GM10266 (cell line): Measurements from ENCODE around the gene UBC.

Experiments
- DNase-seq: peaks from one replicate; pipeline ENCODE4 v3.0.0; 2012; ENCODE audit errors: extremely low spot score
- CTCF ChIP-seq: IDR thresholded peaks from 2 replicates; pipeline ENCODE4 v1.5.1; 2012; ENCODE audit warnings: mild to moderate bottlenecking, low read depth; ENCODE audit not compliant: control insufficient read depth, insufficient read depth; ENCODE audit errors: missing control alignments

UBC gene

GRCh38 chr12:124875803-124876132 lies 38.7 kb downstream of the UBC start:
- no peak for DNase-seq

GRCh38 chr12:124874988-124875802 lies 39.3 kb downstream of the UBC start:
- DNase-seq, result no peak
- no peak for TF ChIP-seq CTCF

More at GRCh38 chr12:124875803-124876132, 38.7 kb downstream of the UBC start:
- no peak for TF ChIP-seq CTCF

GRCh38 chr12:124874188-124874587 lies 40.3 kb downstream of the UBC start:
- no peak for DNase-seq
- TF ChIP-seq CTCF, result no peak

- no peak for DNase-seq
- no peak for TF ChIP-seq CTCF
Measured at GRCh38 chr12:124872068-124872719, 42.3 kb downstream of the UBC start.

- DNase-seq, result no peak
- no peak for TF ChIP-seq CTCF
Measured at GRCh38 chr12:124871297-124871696, 43.2 kb downstream of the UBC start.

- DNase-seq, result no peak
- TF ChIP-seq CTCF, result no peak
Measured at GRCh38 chr12:124870515-124870914, 43.9 kb downstream of the UBC start.

- DNase-seq, result no peak
- TF ChIP-seq CTCF, result no peak
Measured at GRCh38 chr12:124869059-124869665, 45.3 kb downstream of the UBC start.
